Choroid plexus epithelial cell (primary cell): ENCODE data around the gene NWD2.
A peak's percentile ranks its signal among the peaks of the same experiment; 100 is the strongest.
"Not testable (repeated sequence)": the region's sequence is repeated elsewhere in the genome, so short reads cannot be mapped to it uniquely, and the experiment has no call there.

ENCODE experiments used
- DNase-seq: peaks from one replicate; pipeline ENCODE4 v3.0.0-alpha.2; 2010; ENCODE audit warnings: low read depth
- H3K4me3 ChIP-seq: 2 replicates; pipeline ENCODE4 v1.5.1; 2011; ENCODE audit warnings: low read depth, mild to moderate bottlenecking, control low read depth, low read length, moderate library complexity
- TF ChIP-seq, protein P1 (sequence below): conservative IDR thresholded peaks from 2 replicates; pipeline ENCODE4 v1.5.1; 2011; ENCODE audit warnings: low read depth, mild to moderate bottlenecking, control low read depth, inconsistent platforms, low read length, moderate library complexity

The NWD2 gene, protein sequence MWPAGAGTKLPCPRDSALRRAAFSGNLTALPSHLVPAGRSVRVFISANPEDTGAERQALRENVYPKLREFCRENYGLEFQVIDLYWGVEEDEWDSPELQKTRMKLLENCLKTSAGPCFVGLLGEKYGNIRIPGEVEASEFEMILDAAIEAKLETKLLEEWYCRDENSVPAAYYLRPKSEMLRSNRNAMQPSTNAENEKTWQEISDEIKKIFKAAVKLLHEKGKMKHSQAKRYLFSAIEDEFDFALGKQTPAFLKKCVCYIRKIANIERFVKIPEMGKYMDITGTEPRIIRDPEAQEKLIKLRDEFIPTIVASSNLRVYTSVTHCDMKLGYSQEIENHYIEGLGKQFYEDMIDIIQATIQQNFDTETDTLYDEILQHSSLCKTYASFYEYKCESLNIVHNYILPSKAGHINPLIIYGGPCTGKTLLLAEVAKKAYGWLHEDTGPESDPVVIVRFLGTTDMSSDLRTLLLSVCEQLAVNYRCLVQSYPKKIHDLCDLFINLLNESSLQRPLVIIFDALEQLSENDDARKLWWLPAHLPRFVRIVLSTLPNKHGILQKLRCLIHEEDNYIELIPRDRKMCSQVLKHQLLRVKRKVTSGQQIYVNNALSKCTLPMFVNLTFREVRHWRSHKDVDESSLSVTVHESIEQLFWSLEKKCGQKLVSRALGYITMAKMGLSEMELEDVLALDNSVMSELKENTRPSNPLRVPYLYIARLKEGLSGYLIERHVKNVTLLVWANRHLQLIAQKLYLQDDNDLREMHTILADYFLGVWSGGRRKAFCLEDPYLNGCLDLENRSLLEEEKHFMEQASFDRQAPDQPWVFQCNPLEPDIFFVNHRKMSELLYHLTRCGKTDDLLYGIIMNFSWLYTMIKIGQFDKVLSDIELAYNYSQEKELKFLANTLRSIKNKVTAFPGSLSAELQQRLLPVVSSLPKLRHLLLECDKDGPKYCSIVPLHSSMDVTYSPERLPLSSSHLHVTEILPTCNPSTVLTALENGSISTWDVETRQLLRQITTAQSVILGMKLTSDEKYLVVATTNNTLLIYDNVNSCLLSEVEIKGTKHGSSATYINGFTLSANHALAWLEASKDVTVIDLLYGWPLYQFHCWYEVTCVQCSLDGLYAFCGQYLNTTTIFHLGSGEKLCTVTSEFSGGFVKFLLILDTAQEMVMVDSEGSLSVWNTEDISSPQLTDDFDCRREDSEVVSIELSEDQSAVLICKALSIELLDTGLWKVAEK (N-terminal part only)

DNA sequence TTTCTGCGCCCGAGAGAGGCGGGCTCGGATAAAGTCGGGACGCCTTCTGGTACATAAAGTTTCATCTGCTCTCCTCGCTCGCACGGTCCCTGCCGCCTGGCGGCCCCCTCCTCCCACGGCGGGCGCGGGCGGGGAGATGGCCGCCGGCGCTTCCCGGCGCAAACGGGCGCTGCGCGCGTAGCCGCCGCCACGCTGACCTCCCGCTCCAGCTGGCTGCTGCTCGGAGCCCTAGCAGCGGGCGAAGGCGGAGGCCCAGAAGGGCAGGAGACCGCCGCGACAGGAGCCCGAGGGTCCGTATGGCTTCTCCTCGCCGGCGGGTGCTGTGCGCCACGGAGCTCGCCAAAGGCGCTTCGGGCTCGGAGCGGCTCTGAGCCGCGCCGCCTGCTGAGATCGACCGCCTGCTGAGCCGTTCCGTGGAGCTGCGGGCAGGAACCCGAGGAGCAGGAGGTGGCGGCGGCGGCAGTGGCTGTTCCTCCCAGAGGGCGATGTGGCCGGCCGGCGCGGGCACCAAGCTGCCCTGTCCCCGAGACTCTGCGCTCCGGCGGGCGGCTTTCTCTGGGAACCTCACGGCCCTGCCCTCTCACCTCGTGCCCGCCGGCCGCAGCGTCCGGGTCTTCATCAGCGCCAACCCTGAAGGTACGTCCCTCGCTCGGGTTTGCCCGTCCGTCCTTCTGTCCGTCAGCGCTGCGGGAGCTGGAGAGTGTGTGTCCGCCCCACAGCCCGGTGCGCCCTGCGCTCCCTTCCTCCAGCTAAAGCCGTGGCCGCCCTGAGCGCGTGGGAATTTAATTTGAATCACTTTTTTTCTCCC is at the start of gene NWD2:
Gene NWD2, plus strand, starts transcription at position 161 of the 808 bp plus-strand sequence. Its CDS starts 325 bp downstream, at position 486.
- peak; percentile 6 for DNase-seq
- no peak within 1 kb of the TSS for H3K4me3 ChIP-seq
- TF ChIP-seq, protein P1, sequence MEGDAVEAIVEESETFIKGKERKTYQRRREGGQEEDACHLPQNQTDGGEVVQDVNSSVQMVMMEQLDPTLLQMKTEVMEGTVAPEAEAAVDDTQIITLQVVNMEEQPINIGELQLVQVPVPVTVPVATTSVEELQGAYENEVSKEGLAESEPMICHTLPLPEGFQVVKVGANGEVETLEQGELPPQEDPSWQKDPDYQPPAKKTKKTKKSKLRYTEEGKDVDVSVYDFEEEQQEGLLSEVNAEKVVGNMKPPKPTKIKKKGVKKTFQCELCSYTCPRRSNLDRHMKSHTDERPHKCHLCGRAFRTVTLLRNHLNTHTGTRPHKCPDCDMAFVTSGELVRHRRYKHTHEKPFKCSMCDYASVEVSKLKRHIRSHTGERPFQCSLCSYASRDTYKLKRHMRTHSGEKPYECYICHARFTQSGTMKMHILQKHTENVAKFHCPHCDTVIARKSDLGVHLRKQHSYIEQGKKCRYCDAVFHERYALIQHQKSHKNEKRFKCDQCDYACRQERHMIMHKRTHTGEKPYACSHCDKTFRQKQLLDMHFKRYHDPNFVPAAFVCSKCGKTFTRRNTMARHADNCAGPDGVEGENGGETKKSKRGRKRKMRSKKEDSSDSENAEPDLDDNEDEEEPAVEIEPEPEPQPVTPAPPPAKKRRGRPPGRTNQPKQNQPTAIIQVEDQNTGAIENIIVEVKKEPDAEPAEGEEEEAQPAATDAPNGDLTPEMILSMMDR: no peak

DNA sequence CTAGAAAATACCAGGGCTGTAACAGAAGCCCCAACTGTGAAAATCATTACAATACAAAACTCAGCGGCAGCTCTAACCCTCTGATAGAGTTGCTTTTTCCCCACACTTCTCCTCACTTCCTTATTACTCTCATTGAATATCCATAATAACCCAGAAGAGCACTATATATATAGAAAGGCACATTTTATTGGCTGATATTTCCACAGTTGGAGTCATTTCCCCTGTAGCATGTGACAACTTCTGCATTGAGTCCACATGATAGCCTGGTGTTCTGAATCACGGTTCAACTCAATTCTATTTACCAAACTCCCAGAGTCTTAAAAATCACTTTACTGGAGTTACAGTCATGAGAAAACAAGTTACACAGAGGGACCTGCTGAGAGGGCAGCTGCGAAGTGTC is 46.6 kb upstream of the NWD2 start:
- TF ChIP-seq, protein P1: no peak
- H3K4me3 ChIP-seq: no peak overlapping the region
- no peak for DNase-seq

DNA sequence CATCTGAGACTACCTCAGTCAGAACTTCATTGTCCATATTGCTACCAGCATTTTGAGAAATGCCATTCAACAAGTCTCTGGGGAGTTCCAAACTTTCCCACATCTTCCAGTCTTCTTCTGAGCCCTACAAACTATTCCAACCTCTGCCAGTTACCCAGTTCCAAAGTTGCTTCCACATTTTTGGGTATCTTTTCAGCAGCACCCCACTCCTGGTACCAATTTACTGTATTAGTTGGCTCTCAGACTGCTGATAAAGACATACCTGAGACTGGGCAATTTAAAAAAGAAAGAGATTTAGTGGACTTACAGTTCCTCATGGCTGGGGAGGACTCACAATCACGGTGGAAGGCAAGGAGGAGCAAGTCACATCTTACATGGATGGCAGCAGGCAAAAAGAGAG is 39.8 kb upstream of the NWD2 start:
- DNase-seq, H3K4me3 ChIP-seq: not testable (repeated sequence)

DNA sequence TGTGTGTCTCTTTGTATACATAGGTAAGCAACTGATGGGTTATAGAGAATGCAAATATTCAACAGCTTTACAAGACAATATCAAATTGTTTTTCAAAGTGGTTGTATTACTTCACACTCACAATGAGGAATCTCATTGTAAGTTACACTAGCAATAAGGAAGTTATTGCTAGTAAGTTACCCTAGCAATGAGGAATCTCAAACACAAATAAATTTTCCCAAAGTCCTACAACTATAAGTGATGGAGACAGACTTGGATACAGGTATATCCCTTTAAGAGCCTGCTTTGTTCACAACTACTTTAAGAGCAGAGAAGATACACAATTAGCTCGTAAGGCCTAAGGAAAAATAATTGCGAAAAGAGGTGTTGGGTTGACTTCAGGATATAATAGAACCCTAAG is 28.3 kb upstream of the NWD2 start:
- H3K4me3 ChIP-seq: no peak overlapping the region
- DNase-seq: no peak
- TF ChIP-seq, protein P1: no peak

DNA sequence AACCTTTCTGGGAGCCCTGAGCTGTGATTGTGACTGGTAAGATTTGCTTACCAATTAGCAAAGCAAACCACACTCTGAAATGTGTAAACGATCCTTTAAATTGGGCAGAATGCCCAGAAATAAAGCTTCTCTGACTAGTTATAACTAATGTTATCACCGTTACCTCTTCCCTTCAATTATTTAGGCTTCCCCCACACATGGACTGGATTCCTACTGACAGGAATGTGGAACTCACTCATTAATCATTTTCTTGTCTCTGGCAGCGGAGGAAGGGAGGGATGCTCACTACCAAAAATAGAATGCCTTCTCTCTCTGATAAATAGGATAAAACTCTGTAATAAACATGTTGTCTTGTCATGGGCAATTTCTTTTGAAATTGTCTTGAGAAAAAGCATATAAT is 25.3 kb upstream of the NWD2 start:
- TF ChIP-seq, protein P1: no peak
- H3K4me3 ChIP-seq: no peak overlapping the region
- DNase-seq: no peak

DNA sequence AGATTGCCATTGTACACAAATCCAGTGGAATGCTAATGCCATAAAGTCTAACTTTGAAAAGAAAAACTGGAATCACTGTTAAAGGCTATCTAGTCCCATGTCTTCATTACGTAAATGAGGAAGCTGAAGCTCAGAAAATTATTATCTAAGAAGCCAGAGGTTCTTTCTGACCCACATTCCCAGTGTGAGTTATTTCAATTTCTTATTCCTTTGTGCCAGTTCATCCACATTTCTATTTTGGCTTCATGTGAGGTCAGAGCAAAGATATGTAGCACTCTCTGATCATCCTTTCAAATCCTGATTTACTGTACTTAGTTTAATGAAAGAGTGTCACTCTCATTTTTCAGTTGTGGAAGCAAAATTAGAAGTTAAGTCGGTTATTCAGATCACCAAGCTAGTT is 24.6 kb upstream of the NWD2 start:
- TF ChIP-seq, protein P1: no peak
- DNase-seq: no peak
- H3K4me3 ChIP-seq: no peak overlapping the region
